GM19238 (cell line): Measurements from ENCODE around the gene CD300LF.

Experiments
- DNase-seq: peaks from one replicate; pipeline ENCODE4 v3.0.0; 2011; ENCODE audit warnings: low spot score; ENCODE audit not compliant: insufficient read length

The CD300LF gene

DNA sequence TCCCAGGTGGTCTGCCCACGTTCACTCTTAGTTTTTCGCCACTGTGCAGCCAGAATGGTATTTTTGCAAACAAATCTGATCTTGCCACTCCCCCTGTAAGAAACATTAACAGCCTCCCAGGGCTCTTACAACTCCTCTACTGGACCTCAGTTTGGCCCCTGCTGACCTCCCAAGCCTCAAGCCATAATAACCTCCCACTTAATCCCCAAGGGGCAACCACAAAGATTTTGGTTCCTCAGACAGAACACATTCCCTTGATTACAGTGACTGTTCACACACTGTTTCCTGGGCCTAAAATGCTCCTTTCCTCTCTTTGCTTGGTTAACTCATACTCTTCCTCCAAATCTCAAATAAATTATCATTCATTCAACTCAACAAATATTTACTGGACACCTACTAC lies 67.7 kb downstream of the CD300LF start:
- no peak for DNase-seq

- DNase-seq: no peak
Observed at GRCh38 chr17:74644419-74644818, 68.3 kb downstream of the CD300LF start.
